Bone marrow (tissue), 2 donors: ENCODE results near the gene COMMD7.
"Not testable (repeated sequence)": the region's sequence is repeated elsewhere in the genome, so short reads cannot be mapped to it uniquely, and the experiment has no call there.

Experiments
- DNase-seq, 2 donors: peaks; one replicate each; lab custom pipeline; 2025; lab: John Stamatoyannopoulos, UW

The COMMD7 gene

DNA sequence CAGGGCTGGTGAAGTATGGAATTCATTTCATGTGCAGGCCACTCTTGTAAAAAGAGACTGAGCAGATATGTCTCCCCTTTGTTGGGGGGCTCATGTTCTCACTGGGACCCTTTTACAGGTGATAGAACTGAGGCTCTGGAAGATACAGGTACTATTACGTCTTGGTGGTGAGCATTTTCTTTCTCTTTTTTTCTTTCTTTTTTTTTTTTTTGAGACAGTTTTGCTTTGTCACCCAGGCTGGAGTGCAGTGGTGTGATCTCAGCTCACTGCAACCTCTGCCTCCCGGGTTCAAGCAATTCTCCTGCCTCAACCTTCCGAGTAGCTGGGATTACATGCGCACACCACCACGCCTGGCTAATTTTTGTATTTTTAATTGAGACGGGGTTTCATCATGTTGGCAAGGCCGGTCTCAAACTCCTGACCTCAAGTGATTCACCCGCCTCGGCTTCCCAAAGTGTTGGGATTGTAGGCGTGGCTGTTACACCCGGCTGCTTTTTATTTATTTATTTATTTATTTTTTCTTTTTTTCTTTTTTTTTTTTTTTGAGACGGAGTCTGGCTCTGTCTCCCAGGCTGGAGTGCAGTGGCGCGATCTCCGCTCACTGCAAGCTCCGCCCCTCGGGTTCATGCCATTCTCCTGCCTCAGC lies 22.1 kb upstream of the COMMD7 start:
- DNase-seq, result not testable (repeated sequence)

DNA sequence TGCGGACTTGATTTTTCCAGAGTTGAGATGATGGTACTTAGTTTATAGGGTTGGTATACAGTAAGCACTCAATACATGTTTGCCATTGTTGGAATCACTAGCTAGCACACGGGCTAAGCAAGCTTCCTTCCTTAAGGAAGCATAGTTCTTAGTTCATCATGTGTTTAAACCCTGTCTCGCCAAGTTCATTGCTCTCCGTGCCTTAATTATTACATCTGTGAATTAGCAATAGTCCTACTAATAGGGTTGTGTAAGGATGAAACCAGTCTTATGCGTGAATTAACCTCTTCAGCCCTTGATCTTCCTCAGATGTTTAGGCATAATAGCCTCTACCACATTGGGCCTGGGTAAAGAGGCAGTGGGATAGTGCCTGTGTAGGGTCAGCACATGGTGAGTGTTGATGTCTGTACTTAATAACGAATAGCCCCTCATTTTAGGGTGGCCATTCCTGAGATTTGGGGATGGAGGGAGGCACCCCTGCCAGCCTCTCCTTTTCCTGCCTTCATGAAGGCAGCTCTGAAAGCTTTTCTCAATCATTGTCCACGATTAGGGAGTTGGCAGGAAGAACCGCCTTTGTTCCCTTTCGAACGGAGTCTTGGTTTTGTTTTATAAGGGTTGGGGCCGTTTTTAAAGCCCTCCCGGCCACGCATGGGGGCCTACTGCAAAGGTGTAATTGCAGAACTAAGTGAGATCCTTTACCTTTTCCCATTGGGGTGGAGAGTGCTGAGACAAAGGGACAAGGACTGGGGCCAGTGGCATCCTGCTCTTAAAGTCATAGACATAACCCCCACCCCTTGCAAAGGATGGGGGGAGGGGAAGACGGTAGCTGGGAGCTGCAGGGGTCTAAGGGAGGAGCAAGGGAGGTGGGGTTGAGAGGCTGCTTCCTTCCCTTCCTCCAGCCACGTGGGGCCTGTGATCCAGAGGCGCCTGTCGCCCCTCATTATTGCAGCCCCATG lies 21.0 kb upstream of the COMMD7 start:
- no peak for DNase-seq

DNA sequence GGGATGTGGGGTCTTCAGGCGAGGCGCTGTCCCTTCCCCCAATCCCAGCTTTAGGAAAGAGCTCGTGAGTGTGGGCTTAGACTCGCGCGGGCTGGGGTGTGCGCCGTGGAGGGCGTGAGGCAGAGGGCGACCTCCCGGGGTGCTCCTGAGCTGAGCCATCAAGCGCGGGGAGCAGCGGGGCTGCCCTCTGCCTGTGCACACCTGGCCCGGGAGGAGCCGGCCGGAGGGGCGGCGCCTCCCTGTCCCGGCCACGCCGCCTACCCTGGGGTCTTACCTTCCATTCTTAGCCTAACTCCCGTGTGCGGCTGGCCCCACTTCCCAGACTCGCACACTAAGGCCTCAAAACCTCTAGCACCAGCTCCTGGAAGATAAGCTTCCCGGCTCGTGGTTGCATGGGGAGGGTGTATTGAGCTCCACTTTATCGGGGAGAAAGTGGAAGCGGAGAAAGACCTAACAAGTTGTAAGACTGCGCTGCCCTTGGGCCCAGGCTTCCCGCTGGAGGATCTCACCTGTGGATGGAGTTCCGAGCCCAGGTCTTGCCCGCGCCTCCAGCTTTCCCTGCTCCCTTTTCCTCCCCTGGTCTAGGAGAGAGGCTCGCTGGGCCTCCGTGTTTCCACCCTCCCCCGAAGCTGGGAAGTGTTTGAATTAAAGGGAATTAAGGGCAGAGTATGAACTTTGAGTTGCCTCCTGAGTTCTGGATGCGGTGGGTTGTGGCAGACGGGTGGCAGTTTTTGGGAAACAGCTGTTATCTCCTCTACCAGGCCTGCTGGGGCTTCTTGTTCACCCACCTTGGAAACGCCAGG lies 20.1 kb upstream of the COMMD7 start:
- DNase-seq, result no peak

DNA sequence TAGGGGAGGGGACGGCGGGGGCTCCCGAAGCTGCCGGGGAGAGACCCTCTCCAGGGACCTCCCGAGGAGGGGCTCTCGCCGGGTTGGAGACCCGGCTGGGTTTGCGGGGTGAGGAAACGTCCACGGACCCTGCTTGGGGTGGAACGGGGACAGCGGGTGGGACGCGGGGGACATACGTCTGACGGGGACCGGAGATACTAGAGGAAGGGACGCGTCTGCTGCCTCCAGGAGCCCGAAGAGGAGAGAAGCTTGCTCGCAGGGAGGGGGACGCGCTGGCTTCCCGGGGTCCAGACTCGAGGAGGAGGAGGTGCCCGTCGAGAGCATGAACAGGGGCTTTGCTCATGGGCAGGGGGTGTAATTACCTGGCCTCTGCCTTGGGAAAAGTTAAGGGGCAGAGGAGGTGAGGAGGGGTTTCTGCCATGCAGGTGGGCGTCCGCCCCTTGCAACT lies 19.5 kb upstream of the COMMD7 start:
- no peak for DNase-seq

DNA sequence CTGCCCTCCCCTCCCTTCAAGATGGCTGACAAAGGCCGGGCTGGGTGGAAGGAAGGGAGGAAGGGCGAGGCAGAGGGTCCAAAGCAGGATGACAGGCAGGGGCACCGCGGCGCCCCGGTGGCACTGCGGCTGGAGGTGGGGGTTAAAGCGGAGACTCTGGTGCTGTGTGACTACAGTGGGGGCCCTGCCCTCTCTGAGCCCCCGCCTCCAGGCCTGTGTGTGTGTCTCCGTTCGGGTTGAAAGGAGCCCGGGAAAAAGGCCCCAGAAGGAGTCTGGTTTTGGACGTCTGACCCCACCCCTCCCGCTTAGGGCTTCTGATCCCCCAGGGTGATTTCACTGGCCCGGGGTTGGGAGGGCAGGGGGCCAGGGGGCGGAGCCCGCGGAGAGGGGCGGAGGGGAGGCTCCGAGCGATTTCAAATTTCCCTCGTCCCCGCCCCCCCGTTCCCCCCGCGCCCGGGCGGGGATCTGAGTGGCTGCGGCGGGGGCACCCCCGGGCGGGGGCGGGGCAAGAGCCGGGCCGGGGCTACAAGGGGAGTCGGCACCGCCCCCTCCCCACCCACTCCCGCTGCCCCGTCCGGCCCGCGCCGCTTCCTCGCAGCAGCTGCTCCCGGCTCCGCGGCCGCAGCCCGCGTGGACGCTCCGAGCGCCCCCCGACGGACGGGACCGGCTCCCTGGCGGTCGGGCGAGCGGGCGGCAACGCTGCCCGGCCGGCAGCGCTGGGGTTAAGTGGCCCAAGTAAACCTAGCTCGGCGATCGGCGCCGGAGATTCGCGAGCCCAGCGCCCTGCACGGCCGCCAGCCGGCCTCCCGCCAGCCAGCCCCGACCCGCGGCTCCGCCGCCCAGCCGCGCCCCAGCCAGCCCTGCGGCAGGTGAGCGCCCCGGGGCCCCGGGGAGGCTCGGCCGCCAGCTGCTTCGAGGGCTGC lies 18.8 kb upstream of the COMMD7 start, which contains the start of gene DNMT3B:
Gene DNMT3B (plus strand): TSS at position 555 of the 923 bp plus-strand sequence. CDS start 17,939 bp downstream, outside the sequence.
- DNase-seq, result peak in 1 of 2 donors; percentile 77

DNA sequence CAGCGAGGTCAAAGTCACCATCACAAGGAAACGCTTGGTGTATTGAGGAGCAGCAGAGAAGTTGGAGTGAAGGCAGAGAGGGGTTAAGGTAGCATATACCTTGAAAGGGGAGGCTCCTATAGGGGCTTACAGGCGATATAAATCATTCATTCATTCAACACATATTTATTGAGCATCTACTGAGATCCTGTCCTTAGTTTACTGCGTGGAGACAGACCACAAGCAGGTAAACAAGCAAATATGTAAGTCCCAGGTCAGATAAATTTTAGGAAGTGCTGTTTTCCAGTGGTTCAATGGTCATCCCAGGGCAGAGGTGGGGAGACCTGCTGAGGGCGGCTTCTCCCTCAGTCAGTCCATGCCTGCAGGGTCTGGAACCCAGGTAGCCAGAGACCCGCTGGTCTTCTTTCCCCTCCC lies 18.2 kb upstream of the COMMD7 start:
- DNase-seq, result no peak

DNA sequence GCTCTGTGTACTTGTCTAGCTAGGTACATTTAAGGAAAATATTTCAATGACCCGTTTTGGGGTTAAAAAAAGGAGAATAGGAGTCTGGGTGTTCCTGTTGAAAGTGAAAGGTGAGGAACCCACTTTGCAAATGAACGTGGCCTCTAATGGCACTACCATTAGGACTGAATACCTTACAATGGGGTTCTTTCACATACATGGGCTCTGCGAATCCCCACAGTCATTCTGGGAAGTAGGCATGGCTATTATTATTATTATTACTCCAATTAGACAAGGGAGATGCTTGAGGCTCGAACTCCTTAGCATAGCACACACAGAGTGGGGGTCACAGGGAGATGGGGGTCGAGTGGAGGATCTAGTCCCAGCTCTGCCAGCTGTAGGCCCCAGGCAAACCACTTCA lies 12.9 kb upstream of the COMMD7 start:
- no peak for DNase-seq

DNA sequence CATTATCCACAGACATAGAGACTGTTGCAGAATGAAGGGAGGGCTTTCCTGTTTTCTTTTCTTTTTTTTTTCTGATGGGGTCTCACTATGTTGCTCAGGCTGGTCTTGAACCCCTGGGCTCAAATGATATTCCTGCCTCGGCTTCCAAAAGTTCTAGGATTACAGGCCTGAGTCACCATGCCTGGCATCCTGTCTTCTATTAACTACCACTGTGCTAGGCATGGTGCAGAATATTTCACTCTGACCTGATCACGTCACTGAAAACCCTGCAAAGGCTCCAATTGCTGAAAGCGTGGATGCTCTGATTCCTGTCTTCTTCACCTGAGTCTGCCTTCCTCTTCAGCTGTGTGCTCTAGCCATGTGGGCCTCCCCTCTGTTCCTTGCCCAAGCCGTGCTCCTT lies 10.5 kb upstream of the COMMD7 start:
- no peak for DNase-seq

DNA sequence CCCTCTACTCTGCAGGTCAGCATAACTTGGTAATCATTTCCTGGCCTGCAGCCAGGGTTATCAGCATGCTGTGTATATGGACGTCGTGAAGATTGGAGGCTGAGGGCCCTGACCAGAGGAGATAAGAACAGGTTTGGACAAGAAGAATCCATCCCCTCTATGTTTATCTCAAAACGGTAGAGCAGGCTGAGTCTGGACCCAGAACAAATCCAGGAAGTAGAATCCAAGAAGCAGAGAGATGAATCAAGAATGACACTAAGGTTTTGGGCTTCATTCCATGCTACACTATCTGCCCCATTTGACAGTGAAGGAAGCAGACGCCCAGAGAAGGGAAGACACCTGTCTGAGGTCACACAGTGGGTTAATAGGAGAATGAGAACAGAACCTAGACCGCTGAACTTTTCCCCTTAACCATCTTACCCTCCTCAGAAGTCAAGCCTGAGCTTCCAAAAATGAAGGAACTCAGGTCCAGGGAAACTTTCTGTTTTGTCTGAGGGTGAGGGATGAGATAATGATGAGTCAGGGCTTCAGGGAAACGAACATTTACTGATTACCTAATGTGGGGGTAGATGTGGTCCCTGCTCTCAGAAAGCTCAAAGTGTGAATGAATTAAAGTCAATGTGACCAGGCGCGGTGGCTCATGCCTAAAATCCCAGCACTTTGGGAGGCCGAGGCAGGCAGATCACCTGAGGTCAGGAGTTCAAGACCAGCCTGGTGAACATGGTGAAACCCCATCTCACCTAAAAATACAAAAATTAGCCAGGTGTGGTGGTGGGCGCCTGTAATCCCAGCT lies 9.4 kb upstream of the COMMD7 start:
- peak in 1 of 2 donors; percentile 60 for DNase-seq

DNA sequence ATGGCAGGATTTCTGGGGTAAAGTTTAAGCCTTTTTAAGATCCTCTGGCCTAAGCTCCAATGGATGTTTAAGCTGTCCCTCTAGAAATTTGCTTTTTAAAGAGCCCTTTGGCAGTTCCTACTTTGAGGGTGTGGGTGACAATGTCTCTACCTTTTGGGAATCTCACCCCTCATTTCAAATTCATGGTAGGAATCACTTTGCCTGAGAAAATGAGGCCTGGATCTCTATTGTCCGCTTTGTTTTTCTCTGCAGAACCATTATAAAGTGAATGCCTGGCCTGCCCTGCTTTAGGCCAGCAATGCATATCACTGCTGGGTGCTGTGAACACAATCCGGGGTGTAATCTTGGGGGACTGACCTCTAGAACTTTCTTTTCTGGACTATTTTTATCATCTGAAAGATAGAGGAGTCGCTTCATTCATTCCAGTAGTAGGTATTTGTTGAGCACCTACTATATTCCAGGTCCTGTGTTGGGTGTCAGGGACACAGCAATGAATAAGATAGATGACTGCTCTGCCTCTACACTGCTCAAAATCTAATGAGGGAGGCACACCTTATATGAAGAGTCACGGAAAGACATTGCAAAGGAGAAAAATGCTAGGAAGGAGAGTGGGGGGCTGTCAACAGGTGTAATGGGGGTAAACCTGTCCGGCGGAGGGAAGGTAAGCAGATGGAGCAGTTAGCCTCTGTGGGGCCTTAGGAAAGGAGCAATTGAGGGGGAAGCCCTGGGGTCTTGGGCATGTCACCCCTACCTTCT lies 8.6 kb upstream of the COMMD7 start:
- DNase-seq, result no peak

DNA sequence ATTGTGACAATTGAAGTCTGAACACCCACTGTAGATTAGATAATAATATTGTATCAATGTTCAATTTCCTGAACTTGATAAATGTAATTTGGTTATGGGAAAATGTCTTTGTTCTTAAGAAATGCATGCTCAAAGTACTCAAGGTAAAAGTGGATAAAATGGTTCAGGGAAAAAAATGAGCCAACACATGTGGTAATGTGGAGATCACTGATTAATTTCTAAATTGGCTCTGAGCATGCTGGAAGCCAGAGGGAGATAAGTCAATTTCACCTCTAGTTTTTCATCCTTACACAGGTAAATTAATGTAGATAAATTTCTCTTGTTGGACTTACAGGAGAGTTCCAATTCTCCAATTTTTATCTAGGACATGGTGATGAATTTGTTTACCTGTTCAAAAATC lies 8.0 kb upstream of the COMMD7 start:
- no peak for DNase-seq

DNA sequence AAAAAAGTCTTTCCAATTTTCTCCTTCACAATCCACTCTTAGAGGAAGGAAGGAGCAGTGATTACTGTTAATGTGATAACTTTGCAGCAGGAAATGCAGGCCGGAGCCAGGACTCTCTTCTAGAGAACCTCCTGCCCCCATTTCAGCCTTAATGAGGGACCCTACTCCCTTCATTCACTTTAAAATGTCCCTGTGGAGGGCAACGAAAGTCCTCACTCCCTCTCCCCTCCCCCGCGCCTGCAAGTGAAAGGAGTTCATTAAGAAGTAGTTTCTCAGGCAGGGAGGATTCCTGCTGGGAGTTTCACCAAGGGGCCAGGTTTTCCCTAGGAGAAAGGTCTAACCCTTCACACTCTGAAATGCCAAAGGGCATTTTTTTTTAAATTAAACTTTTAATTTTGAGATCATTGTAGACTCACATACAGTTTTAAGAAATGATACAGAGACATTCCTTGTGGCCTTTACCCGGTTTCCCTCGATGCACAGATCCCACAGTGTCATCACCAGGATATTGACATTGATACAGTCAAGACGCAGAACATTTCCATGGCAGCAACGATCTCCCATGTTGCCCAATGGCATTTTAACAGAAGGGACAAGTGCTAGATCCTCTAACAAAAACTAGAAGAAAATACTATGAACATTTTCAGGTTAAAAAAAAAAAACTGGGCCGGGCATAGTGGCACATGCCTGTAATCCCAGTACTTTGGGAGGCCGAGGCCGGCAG lies 6.8 kb upstream of the COMMD7 start:
- DNase-seq, result no peak

DNA sequence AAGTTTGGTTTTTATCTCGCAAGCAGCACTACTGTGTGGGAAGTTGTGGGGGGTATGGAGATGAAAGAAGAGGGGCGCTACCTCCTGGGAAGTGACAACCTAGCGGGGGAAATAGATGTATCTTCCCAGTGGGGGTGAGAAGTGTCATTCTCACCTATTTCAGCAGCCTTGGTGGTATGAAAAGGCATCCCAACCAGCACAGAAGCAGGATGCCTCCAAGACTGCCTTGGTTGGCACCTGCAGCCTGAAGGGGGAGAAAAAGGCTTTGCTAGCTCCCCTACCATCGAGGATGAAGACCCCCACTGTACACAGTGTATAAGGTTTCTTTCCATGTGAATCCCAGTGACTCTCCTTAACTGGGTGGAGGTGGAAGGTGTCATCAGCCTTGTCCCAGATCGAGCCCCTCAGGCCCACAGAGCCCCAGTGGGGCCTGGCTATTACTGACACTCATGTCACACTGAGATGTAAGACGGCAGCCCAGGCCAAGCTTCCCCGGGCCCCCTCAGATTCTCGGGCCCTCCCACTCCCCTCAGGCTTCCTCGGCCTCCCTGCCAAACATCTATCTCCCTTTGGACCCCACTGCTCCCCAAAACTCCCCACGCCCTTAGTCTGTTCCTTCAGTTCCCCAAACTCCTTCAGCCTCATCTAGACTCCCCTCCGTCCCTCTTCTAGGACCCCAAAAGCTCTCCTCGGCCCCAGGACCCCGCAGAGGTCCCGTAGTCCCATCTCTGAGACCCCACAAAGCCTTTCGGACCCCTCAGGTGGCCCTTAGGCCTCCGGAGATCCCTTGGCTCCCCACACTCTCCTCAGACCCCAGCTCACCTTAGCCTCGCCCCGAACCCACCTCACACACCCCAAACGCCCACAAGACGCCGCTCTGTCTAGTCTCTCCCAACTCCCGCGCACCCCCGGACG lies 688 bp downstream of the COMMD7 start:
- no peak for DNase-seq

DNA sequence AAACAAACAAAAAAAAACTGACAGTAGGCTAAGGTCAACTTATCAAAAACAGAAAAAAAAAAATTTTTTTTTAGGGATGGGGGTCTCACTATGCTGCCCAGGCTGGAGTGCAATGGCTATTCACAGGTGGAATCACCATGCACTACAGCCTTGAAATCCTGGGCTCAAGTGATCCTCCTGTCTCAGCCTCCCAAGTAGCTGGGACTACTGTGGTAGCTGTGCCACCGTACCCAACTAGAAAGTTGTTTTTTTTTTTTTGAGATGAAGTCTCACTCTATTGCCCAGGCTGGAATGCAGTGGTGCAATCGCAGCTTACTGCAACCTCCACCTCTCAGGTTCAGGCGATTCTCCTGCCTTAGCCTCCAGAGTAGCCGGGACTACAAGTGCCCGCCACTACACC lies 2.1 kb downstream of the COMMD7 start:
- no peak for DNase-seq

DNA sequence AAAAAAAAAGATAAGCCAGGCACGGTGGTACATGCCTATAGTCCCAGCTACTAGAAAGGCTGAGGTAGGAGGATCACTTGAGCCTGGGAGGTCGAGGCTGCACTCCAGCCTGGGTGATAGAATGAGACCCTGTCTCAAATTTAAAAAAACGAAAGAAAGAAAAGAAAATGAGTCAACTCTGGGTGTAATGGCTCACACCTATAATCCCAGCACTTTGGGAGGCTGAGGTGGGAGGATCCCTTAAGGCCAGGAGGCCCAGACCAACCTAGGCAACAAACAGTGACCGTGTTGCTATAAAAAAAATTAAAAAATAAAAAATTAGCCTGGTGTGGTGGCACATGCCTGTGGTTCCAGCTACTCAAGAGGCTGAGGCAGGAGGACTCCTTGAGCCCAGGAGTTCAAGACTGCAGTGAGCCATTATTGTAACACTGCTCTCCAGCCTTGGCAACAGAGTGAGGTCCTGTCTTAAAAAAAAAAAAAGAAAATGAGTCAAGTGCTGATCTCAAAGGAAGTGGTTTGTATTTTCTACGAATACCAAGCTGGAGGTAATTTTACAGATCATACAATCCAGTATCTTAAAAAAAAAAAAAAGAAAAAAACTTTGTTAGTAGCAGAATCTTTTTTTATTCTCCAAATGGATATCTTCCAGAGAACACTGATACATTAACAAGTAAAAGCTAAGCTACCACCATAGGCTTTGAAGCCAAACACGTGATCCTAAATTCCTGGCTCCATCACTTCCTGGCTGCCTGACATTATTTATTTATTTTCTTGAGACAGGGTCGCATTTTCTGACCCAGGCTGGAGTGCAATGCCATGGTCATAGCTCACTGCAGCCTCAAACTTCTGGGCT lies 5.7 kb downstream of the COMMD7 start:
- peak in 1 of 2 donors; percentile 62 for DNase-seq

DNA sequence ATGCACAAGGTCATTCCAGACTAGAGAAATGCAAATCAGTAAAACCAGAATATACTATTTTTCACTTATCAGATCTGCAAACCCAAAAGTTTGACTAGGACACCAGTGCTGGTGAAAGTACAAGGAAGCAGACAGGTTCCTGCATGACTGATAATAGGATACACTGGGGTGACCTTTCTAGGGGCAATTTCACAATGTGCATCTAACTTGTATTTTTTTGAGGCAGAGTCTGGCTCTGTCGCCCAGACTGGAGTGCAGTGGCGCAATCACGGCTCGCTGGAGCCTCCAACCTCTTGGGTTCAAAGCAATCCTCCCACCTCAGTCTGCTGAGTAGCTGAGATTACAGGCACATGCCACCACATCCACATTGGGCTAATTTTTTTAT lies 11.4 kb downstream of the COMMD7 start:
- no peak for DNase-seq

DNA sequence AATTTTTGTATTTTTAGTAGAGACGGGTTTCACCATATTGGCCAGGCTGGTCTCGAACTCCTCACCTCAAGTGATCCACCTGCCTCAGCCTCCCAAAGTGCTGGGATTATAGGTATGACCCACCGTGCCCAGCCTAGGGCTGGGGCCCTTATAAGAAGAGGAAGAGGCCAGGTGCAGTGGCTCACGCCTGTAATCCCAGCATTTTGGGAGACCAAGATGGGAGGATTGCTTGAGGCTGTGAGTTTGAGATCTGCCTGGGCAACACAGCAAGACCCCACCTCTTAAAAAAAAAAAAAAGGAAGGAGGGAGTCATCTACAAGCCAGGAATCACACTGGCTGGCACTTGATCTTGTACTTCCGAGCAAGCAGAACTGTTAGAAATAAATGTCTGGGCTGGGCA lies 13.9 kb downstream of the COMMD7 start:
- not testable (repeated sequence) for DNase-seq
